ENCODE measurements around the gene RFXAP. TPM values are rescaled to one million over a fixed set of nuclear protein-coding genes. Genes with fewer than 3 reads are reported as not detected.
"Not testable (repeated sequence)": the region's sequence is repeated elsewhere in the genome, so short reads cannot be mapped to it uniquely, and the experiment has no call there.

Gene RFXAP
- total RNA-seq, 1 donor from 2014 or later, result 6.3 TPM

DNA sequence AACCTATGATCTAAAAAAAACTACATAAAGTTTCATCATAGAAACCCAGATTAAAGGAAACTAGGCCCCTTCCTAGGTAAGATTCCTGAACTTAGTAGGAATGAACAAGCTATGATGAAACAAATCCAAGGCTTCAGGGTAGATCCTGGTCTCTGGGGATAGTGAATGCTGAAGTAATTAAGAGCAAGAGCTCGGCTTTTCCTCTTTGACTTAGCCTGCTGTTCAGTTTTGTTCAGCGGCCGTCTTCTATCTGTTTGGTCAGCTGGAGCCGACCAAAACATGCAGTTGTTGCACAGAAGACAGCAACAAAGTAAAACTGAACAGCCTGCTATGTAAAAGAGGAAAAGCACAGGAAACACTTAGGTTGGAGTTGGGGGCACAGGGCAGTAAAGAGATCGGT lies 44.1 kb upstream of the RFXAP start:
- no peak for DNase-seq (ENCODE audit: low spot score)
- Mint-ChIP-seq H3K4me3 (ENCODE audit: unreplicated experiment) (no peak overlapping the region), H3K4me1 (ENCODE audit: unreplicated experiment) (peaks cover 6% of the 10 kb centered on the region), H3K27ac (ENCODE audit: unreplicated experiment) (no peak overlapping the region), H3K36me3 (ENCODE audit: low read depth, unreplicated experiment) (no peaks in the 10 kb centered on the region), H3K27me3 (ENCODE audit: unreplicated experiment) (peaks cover 6% of the 10 kb centered on the region), H3K9me3 (ENCODE audit: unreplicated experiment) (no peaks in the 10 kb centered on the region)
- TF ChIP-seq, protein P1, sequence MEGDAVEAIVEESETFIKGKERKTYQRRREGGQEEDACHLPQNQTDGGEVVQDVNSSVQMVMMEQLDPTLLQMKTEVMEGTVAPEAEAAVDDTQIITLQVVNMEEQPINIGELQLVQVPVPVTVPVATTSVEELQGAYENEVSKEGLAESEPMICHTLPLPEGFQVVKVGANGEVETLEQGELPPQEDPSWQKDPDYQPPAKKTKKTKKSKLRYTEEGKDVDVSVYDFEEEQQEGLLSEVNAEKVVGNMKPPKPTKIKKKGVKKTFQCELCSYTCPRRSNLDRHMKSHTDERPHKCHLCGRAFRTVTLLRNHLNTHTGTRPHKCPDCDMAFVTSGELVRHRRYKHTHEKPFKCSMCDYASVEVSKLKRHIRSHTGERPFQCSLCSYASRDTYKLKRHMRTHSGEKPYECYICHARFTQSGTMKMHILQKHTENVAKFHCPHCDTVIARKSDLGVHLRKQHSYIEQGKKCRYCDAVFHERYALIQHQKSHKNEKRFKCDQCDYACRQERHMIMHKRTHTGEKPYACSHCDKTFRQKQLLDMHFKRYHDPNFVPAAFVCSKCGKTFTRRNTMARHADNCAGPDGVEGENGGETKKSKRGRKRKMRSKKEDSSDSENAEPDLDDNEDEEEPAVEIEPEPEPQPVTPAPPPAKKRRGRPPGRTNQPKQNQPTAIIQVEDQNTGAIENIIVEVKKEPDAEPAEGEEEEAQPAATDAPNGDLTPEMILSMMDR (IDR thresholded peaks at IDR 0.05; ENCODE audit: unreplicated experiment), result no peak

GRCh38 chr13:36776175-36776574 lies 42.8 kb upstream of the RFXAP start:
- H3K9me3 Mint-ChIP-seq (ENCODE audit: unreplicated experiment), result no peaks in the 10 kb centered on the region
- DNase-seq (ENCODE audit: low spot score), result no peak
- H3K27ac Mint-ChIP-seq (ENCODE audit: unreplicated experiment), result no peak overlapping the region
- H3K4me1 Mint-ChIP-seq (ENCODE audit: unreplicated experiment), result peaks cover 6% of the 10 kb centered on the region
- TF ChIP-seq, protein P1 (IDR thresholded peaks at IDR 0.05; ENCODE audit: unreplicated experiment), result no peak
- peaks cover 6% of the 10 kb centered on the region for H3K27me3 Mint-ChIP-seq (ENCODE audit: unreplicated experiment)
- no peaks in the 10 kb centered on the region for H3K36me3 Mint-ChIP-seq (ENCODE audit: low read depth, unreplicated experiment)
- no peak overlapping the region for H3K4me3 Mint-ChIP-seq (ENCODE audit: unreplicated experiment)

- peaks cover 6% of the 10 kb centered on the region for H3K4me1 Mint-ChIP-seq (ENCODE audit: unreplicated experiment)
- peaks cover 6% of the 10 kb centered on the region for H3K27me3 Mint-ChIP-seq (ENCODE audit: unreplicated experiment)
- no peak overlapping the region for H3K4me3 Mint-ChIP-seq (ENCODE audit: unreplicated experiment)
- no peak overlapping the region for H3K27ac Mint-ChIP-seq (ENCODE audit: unreplicated experiment)
- no peak for DNase-seq (ENCODE audit: low spot score)
- no peaks in the 10 kb centered on the region for H3K36me3 Mint-ChIP-seq (ENCODE audit: low read depth, unreplicated experiment)
- no peaks in the 10 kb centered on the region for H3K9me3 Mint-ChIP-seq (ENCODE audit: unreplicated experiment)
- TF ChIP-seq, protein P1 (IDR thresholded peaks at IDR 0.05; ENCODE audit: unreplicated experiment), result no peak
Measured at GRCh38 chr13:36778083-36778671, 40.8 kb upstream of the RFXAP start.

- Mint-ChIP-seq H3K27me3 (ENCODE audit: unreplicated experiment) (peaks cover 3% of the 10 kb centered on the region), H3K27ac (ENCODE audit: unreplicated experiment) (no peak overlapping the region), H3K4me1 (ENCODE audit: unreplicated experiment) (peaks cover 10% of the 10 kb centered on the region), H3K4me3 (ENCODE audit: unreplicated experiment) (no peak overlapping the region), H3K9me3 (ENCODE audit: unreplicated experiment) (no peaks in the 10 kb centered on the region), H3K36me3 (ENCODE audit: low read depth, unreplicated experiment) (no peaks in the 10 kb centered on the region)
- DNase-seq (ENCODE audit: low spot score), result no peak
- TF ChIP-seq, protein P1 (IDR thresholded peaks at IDR 0.05; ENCODE audit: unreplicated experiment), result no peak
Measured at GRCh38 chr13:36783890-36784289, 35.1 kb upstream of the RFXAP start.

DNA sequence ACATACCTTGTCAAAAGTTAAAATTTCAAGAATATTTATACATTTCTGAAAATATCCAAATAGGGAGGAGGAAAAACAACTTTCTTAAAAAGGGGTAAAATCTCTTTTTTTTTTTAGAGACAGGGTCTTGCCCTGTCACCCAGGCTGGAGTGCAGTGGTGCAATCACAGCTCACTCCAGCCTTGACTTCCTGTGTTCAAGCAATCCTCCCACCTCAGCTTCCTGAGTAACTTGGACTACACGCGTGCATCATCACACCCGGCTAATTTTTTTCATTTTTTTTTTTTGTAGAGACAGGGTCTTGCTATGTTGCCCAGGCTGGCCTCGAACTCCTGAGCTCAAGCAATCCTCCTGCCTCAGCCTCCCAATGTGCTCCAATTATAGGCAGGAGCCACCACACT lies 32.8 kb upstream of the RFXAP start:
- H3K4me1 Mint-ChIP-seq (ENCODE audit: unreplicated experiment), result peaks cover 10% of the 10 kb centered on the region

More for the DNA sequence above, 32.8 kb upstream of the RFXAP start:
- not testable (repeated sequence) for H3K27me3 Mint-ChIP-seq (ENCODE audit: unreplicated experiment); H3K9me3 Mint-ChIP-seq (ENCODE audit: unreplicated experiment); H3K4me3 Mint-ChIP-seq (ENCODE audit: unreplicated experiment); DNase-seq (ENCODE audit: low spot score); H3K27ac Mint-ChIP-seq (ENCODE audit: unreplicated experiment); H3K36me3 Mint-ChIP-seq (ENCODE audit: low read depth, unreplicated experiment)

Data from endothelial cell (in vitro differentiated cells).